Measurements from ENCODE around the gene SBNO2. TPM values are rescaled to one million over a fixed set of nuclear protein-coding genes. Genes with fewer than 3 reads are reported as not detected.

The SBNO2 gene
- total and polyA plus RNA-seq, 10 donors = 16.2 to 230 (median 112) TPM

DNA sequence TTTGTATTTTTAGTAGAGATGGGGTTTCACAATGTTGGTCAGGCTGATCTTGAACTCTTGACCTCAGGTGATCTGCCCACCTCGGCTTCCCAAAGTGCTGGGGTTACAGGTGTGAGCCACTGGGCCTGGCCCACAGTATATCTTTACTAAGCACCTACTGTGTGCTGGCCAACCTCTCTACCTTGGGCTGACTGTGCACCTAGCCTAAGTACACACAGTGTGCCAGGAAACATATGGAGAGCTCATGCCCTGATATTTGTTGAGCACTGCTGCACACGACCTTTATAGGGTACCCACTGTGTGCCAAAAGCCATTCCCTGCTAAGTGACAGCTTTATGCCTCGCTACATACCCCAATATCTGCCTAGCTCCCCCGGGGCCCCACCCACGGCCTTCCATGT, 113.4 kb downstream of the SBNO2 start:
- peaks cover 2 to 49% (median 27%) of the 10 kb centered on the region in 6 donors for H3K36me3 ChIP-seq
- H3K9me3 ChIP-seq = peaks cover 17 to 46% (median 41%) of the 10 kb centered on the region in 8 donors
- peaks cover 11 to 37% (median 25%) of the 10 kb centered on the region in 6 donors for H3K4me1 ChIP-seq
- TF ChIP-seq, protein P1, sequence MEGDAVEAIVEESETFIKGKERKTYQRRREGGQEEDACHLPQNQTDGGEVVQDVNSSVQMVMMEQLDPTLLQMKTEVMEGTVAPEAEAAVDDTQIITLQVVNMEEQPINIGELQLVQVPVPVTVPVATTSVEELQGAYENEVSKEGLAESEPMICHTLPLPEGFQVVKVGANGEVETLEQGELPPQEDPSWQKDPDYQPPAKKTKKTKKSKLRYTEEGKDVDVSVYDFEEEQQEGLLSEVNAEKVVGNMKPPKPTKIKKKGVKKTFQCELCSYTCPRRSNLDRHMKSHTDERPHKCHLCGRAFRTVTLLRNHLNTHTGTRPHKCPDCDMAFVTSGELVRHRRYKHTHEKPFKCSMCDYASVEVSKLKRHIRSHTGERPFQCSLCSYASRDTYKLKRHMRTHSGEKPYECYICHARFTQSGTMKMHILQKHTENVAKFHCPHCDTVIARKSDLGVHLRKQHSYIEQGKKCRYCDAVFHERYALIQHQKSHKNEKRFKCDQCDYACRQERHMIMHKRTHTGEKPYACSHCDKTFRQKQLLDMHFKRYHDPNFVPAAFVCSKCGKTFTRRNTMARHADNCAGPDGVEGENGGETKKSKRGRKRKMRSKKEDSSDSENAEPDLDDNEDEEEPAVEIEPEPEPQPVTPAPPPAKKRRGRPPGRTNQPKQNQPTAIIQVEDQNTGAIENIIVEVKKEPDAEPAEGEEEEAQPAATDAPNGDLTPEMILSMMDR (IDR thresholded peaks at IDR 0.05 in 8 of 11, conservative IDR thresholded peaks at IDR 0.05 in 3 of 11) = no peak
- TF ChIP-seq POLR2A (IDR thresholded peaks at IDR 0.05) = no peak
- intact Hi-C loops (cut with DNase I; ENCODE audit: low total_unique reads) = no loop called here
- H3K27ac ChIP-seq = no peak overlapping the region
- no peaks in the 10 kb centered on the region for H3K27me3 ChIP-seq (replicated peaks in 1 of 7)
- WGBS, 5 donors = 82 to 92% (median 86%) methylated on average over 2 to 5 of the region's 5 CpGs
- DNase-seq = peak; percentile 67
- H3K4me3 ChIP-seq = no peak overlapping the region

DNA sequence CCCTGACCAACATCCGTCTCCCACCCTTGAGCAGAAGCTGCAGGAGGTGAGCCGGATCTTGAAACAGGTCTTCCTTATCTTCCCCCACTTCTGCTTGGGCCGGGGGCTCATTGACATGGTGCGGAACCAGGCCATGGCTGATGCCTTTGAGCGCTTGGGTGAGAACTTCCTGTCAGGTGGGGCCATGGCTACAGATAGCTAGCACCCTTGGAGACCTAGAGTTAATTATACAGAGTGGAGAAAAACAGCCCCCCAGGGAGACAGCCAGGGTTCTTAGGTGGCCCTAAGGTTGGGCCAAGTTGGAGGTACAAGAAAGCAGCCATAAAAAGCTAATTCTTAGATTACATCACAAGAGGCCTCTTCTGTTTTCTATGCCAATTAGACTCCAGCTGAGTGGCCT, 116.0 kb downstream of the SBNO2 start:
- 66 to 90% (median 79%) methylated on average over 3 to 5 of the region's 5 CpGs for WGBS, 5 donors
- H3K9me3 ChIP-seq = peaks cover 17 to 57% (median 42%) of the 10 kb centered on the region in 8 donors
- peak overlapping the region in 5 of 8 donors; percentile 24 to 59 (median 44) for H3K27ac ChIP-seq
- intact Hi-C loops (cut with DNase I; ENCODE audit: low total_unique reads) = no loop called here
- H3K27me3 ChIP-seq (replicated peaks in 1 of 7) = no peaks in the 10 kb centered on the region
- H3K4me3 ChIP-seq = no peak overlapping the region
- H3K4me1 ChIP-seq = peaks cover 0 to 13% (median 4%) of the 10 kb centered on the region in 6 donors
- TF ChIP-seq, protein P1 (IDR thresholded peaks at IDR 0.05 in 8 of 11, conservative IDR thresholded peaks at IDR 0.05 in 3 of 11) = no peak
- TF ChIP-seq POLR2AphosphoS5 (IDR thresholded peaks at IDR 0.05) (no peak), POLR2A (IDR thresholded peaks at IDR 0.05) (no peak)
- peaks cover 2 to 73% (median 45%) of the 10 kb centered on the region in 6 donors for H3K36me3 ChIP-seq
- DNase-seq = no peak

Other genes starting within 250 kb of the SBNO2 start
- 10 to 100 TPM; 14.9 to 42.5 (median 22.6) TPM for gene ARID3A, start 248.2 kb downstream of the SBNO2 start, total RNA-seq
- 10 to 100 TPM in 1 of 3 donors, 1 to 10 TPM in 2; 2.5 to 10.3 (median 3.2) TPM for gene ARID3A, start 248.2 kb downstream of the SBNO2 start, polyA plus RNA-seq
- 10 to 100 TPM; 17.8 to 63.4 (median 28.2) TPM for gene WDR18, start 189.9 kb downstream of the SBNO2 start, total RNA-seq
- 10 to 100 TPM; 57.6 to 96.0 (median 85.9) TPM for gene WDR18, start 189.9 kb downstream of the SBNO2 start, polyA plus RNA-seq
- under 1 TPM in 2 of 7 donors, not detected in 5; 0.07 to 0.11 TPM for gene GRIN3B, start 173.8 kb downstream of the SBNO2 start, total RNA-seq
- not detected for gene GRIN3B, start 173.8 kb downstream of the SBNO2 start, polyA plus RNA-seq
- gene TMEM259, start 153.1 kb downstream of the SBNO2 start, total RNA-seq = 100 to 1,000 TPM; 187 to 275 (median 240) TPM
- 100 to 1,000 TPM; 172 to 560 (median 460) TPM for gene TMEM259, start 153.1 kb downstream of the SBNO2 start, polyA plus RNA-seq
- gene RNU6-2, start 152.7 kb downstream of the SBNO2 start, total RNA-seq = not detected
- not detected for gene RNU6-2, start 152.7 kb downstream of the SBNO2 start, polyA plus RNA-seq
- gene CNN2, start 147.7 kb downstream of the SBNO2 start, total RNA-seq = 100 to 1,000 TPM; 102 to 296 (median 233) TPM
- gene CNN2, start 147.7 kb downstream of the SBNO2 start, polyA plus RNA-seq = 100 to 1,000 TPM; 126 to 147 (median 140) TPM
- 100 to 1,000 TPM in 3 of 7 donors, 10 to 100 TPM in 4; 64.6 to 162 (median 94.7) TPM for gene ABCA7, start 134.2 kb downstream of the SBNO2 start, total RNA-seq
- 100 to 1,000 TPM in 2 of 3 donors, 10 to 100 TPM in 1; 67.5 to 197 (median 152) TPM for gene ABCA7, start 134.2 kb downstream of the SBNO2 start, polyA plus RNA-seq
- 100 to 1,000 TPM; 161 to 258 (median 237) TPM for gene ARHGAP45, start 107.1 kb downstream of the SBNO2 start, total RNA-seq
- gene ARHGAP45, start 107.1 kb downstream of the SBNO2 start, polyA plus RNA-seq = 100 to 1,000 TPM; 205 to 356 (median 329) TPM
- 100 to 1,000 TPM; 106 to 152 (median 123) TPM for gene POLR2E, start 78.9 kb downstream of the SBNO2 start, total RNA-seq
- gene POLR2E, start 78.9 kb downstream of the SBNO2 start, polyA plus RNA-seq = 100 to 1,000 TPM in 2 of 3 donors, 10 to 100 TPM in 1; 70.8 to 144 (median 105) TPM
- gene GPX4, start 70.3 kb downstream of the SBNO2 start, total RNA-seq = 100 to 1,000 TPM; 138 to 275 (median 216) TPM
- 100 to 1,000 TPM; 480 to 562 (median 522) TPM for gene GPX4, start 70.3 kb downstream of the SBNO2 start, polyA plus RNA-seq
- gene STK11, start 31.5 kb upstream of the SBNO2 start, total RNA-seq = 10 to 100 TPM; 52.1 to 85.0 (median 75.3) TPM
- 100 to 1,000 TPM in 1 of 3 donors, 10 to 100 TPM in 2; 44.0 to 107 (median 46.7) TPM for gene STK11, start 31.5 kb upstream of the SBNO2 start, polyA plus RNA-seq
- 1 to 10 TPM in 1 of 7 donors, under 1 TPM in 5, not detected in 1; 0.12 to 1.2 (median 0.41) TPM for gene CBARP, start 63.7 kb upstream of the SBNO2 start, total RNA-seq
- gene CBARP, start 63.7 kb upstream of the SBNO2 start, polyA plus RNA-seq = under 1 TPM in 2 of 3 donors, not detected in 1; 0.05 to 0.48 TPM
- gene ATP5F1D, start 67.5 kb upstream of the SBNO2 start, total RNA-seq = 100 to 1,000 TPM in 4 of 7 donors, 10 to 100 TPM in 3; 49.1 to 131 (median 102) TPM
- gene ATP5F1D, start 67.5 kb upstream of the SBNO2 start, polyA plus RNA-seq = 100 to 1,000 TPM; 164 to 166 (median 165) TPM
- gene MIDN, start 74.3 kb upstream of the SBNO2 start, total RNA-seq = 100 to 1,000 TPM in 4 of 7 donors, 10 to 100 TPM in 3; 42.1 to 223 (median 138) TPM
- 10 to 100 TPM; 16.5 to 48.9 (median 19.1) TPM for gene MIDN, start 74.3 kb upstream of the SBNO2 start, polyA plus RNA-seq
- gene CIRBP, start 95.1 kb upstream of the SBNO2 start, total RNA-seq = 100 to 1,000 TPM; 333 to 672 (median 514) TPM
- gene CIRBP, start 95.1 kb upstream of the SBNO2 start, polyA plus RNA-seq = 100 to 1,000 TPM; 406 to 894 (median 843) TPM
- 10 to 100 TPM; 35.8 to 69.6 (median 43.9) TPM for gene FAM174C, start 101.3 kb upstream of the SBNO2 start, total RNA-seq
- gene FAM174C, start 101.3 kb upstream of the SBNO2 start, polyA plus RNA-seq = 100 to 1,000 TPM in 1 of 3 donors, 10 to 100 TPM in 2; 82.9 to 134 (median 88.6) TPM
- gene EFNA2, start 111.6 kb upstream of the SBNO2 start, total RNA-seq = not detected
- gene EFNA2, start 111.6 kb upstream of the SBNO2 start, polyA plus RNA-seq = not detected
- 100 to 1,000 TPM in 1 of 7 donors, 10 to 100 TPM in 6; 64.0 to 133 (median 85.2) TPM for gene NDUFS7, start 209.6 kb upstream of the SBNO2 start, total RNA-seq
- 100 to 1,000 TPM in 1 of 3 donors, 10 to 100 TPM in 2; 75.5 to 106 (median 78.0) TPM for gene NDUFS7, start 209.6 kb upstream of the SBNO2 start, polyA plus RNA-seq
- gene GAMT, start 227.3 kb upstream of the SBNO2 start, total RNA-seq = 10 to 100 TPM in 4 of 7 donors, 1 to 10 TPM in 3; 7.1 to 14.5 (median 11.2) TPM
- gene GAMT, start 227.3 kb upstream of the SBNO2 start, polyA plus RNA-seq = 10 to 100 TPM; 15.2 to 20.4 (median 18.2) TPM
- 100 to 1,000 TPM in 3 of 7 donors, 10 to 100 TPM in 4; 43.8 to 137 (median 94.6) TPM for gene DAZAP1, start 233.3 kb upstream of the SBNO2 start, total RNA-seq
- 100 to 1,000 TPM in 2 of 3 donors, 10 to 100 TPM in 1; 80.0 to 133 (median 106) TPM for gene DAZAP1, start 233.3 kb upstream of the SBNO2 start, polyA plus RNA-seq

Data from spleen (tissue), 11 donors.